HG02798 (cell line): ENCODE measurements around the gene HOXD4.

ENCODE experiments used
- ATAC-seq: cut with Tn5 transposase; IDR thresholded peaks from one replicate; pipeline ENCODE4 v1.9.1; 2021; ENCODE audit warnings: mild to moderate bottlenecking; ENCODE audit not compliant: unreplicated experiment, poor library complexity

Gene HOXD4

GRCh38 chr2:176155356-176156044, 4.2 kb downstream of the HOXD4 start:
- no peak for ATAC-seq

GRCh38 chr2:176156301-176156806, 5.0 kb downstream of the HOXD4 start:
- ATAC-seq = no peak

GRCh38 chr2:176156807-176157498, 5.6 kb downstream of the HOXD4 start, which contains the start of gene HOXD3:
Gene HOXD3, plus strand, starts transcription at chr2:176157307. Its CDS starts 11,808 bp downstream, at chr2:176169115.
- no peak for ATAC-seq

GRCh38 chr2:176157499-176158185, 6.3 kb downstream of the HOXD4 start:
- ATAC-seq = no peak

GRCh38 chr2:176158186-176158591, 6.8 kb downstream of the HOXD4 start:
- ATAC-seq = no peak

- no peak for ATAC-seq
These were observed 7.7 kb downstream of the HOXD4 start for GRCh38 chr2:176158855-176159662.

GRCh38 chr2:176159663-176160250, 8.4 kb downstream of the HOXD4 start:
- ATAC-seq = no peak

- ATAC-seq = no peak
These were observed 9.1 kb downstream of the HOXD4 start for GRCh38 chr2:176160251-176160985.

- no peak for ATAC-seq
These were observed 9.9 kb downstream of the HOXD4 start for GRCh38 chr2:176160986-176161824.

- ATAC-seq = no peak
These were observed 10.7 kb downstream of the HOXD4 start for GRCh38 chr2:176161825-176162626.

GRCh38 chr2:176162911-176163671, 11.7 kb downstream of the HOXD4 start:
- ATAC-seq = no peak

GRCh38 chr2:176163672-176164056, 12.3 kb downstream of the HOXD4 start:
- ATAC-seq = no peak

- ATAC-seq = no peak
These were observed 12.9 kb downstream of the HOXD4 start for GRCh38 chr2:176164201-176164600.

- ATAC-seq = no peak
These were observed 13.4 kb downstream of the HOXD4 start for GRCh38 chr2:176164611-176165369.

- ATAC-seq = no peak
These were observed 14.2 kb downstream of the HOXD4 start for GRCh38 chr2:176165370-176166050.

- no peak for ATAC-seq
These were observed 14.9 kb downstream of the HOXD4 start for GRCh38 chr2:176166272-176166671.
